ENCODE measurements around the gene FRY.

FRY gene

GRCh38 chr13:32252812-32253438 lies 221.4 kb downstream of the FRY start:
- Histone ChIP-seq H3K27ac (peak overlapping the region; percentile 74 to 83), H3K4me3 (no peak overlapping the region)
- DNase-seq (ENCODE audit: low spot score), result no peak
- TF ChIP-seq CTCF (IDR thresholded peaks at IDR 0.05), result no peak

- no peak for TF ChIP-seq CTCF (IDR thresholded peaks at IDR 0.05)
- Histone ChIP-seq H3K4me3 (peak overlapping the region; percentile 68), H3K27ac (peak overlapping the region; percentile 83 to 92)
- no peak for DNase-seq (ENCODE audit: low spot score)
Measured at GRCh38 chr13:32253911-32254399, 222.4 kb downstream of the FRY start.

- no peak for TF ChIP-seq CTCF (IDR thresholded peaks at IDR 0.05)
- H3K27ac ChIP-seq, result peak overlapping the region; percentile 83 to 92
- no peak for DNase-seq (ENCODE audit: low spot score)
- H3K4me3 ChIP-seq, result peak overlapping the region; percentile 68
Measured at GRCh38 chr13:32254416-32254815, 222.8 kb downstream of the FRY start.

GRCh38 chr13:32254916-32255723 lies 223.5 kb downstream of the FRY start:
- DNase-seq (ENCODE audit: low spot score), result no peak
- H3K27ac ChIP-seq, result peak overlapping the region; percentile 83 to 92
- H3K4me3 ChIP-seq, result peak overlapping the region; percentile 68
- no peak for TF ChIP-seq CTCF (IDR thresholded peaks at IDR 0.05)

- H3K27ac ChIP-seq, result peak overlapping the region; percentile 83 to 92
- H3K4me3 ChIP-seq, result peak overlapping the region; percentile 68
- no peak for TF ChIP-seq CTCF (IDR thresholded peaks at IDR 0.05)
- DNase-seq (ENCODE audit: low spot score), result no peak
Measured at GRCh38 chr13:32255724-32256109, 224.1 kb downstream of the FRY start.

- H3K4me3 ChIP-seq, result peak overlapping the region; percentile 68
- TF ChIP-seq CTCF (IDR thresholded peaks at IDR 0.05), result no peak
- H3K27ac ChIP-seq, result peak overlapping the region; percentile 83 to 92
- no peak for DNase-seq (ENCODE audit: low spot score)
Measured at GRCh38 chr13:32256243-32256642, 224.7 kb downstream of the FRY start.
